Measurements from ENCODE around the gene GPR180. TPM values are rescaled to one million over a fixed set of nuclear protein-coding genes. Genes with fewer than 3 reads are reported as not detected.

Gene GPR180
- total and polyA plus RNA-seq, 8 donors = 5.8 to 10.4 (median 7.7) TPM

- Histone ChIP-seq H3K27me3 (no peaks in the 10 kb centered on the region), H3K27ac (no peak overlapping the region)
- TF ChIP-seq CTCF (IDR thresholded peaks at IDR 0.05) = no peak
Observed at GRCh38 chr13:94556621-94557020, 45.0 kb upstream of the GPR180 start.

GRCh38 chr13:94557684-94558235 is 43.9 kb upstream of the GPR180 start:
- no peak for TF ChIP-seq CTCF (IDR thresholded peaks at IDR 0.05)
- intact Hi-C loops (cut with DNase I) = no loop called here
- Histone ChIP-seq H3K4me1 (no peaks in the 10 kb centered on the region), H3K27ac (no peak overlapping the region), H3K9me3 (no peaks in the 10 kb centered on the region), H3K27me3 (no peaks in the 10 kb centered on the region), H3K4me3 (no peak overlapping the region), H3K36me3 (peaks cover 0 to 2% of the 10 kb centered on the region in 2 donors)
- no peak for DNase-seq
- no peak for ATAC-seq

More at GRCh38 chr13:94556621-94557020, 45.0 kb upstream of the GPR180 start:
- DNase-seq (no peak), ATAC-seq (no peak)
- intact Hi-C loops (cut with DNase I) = no loop called here
- Histone ChIP-seq H3K4me1 (no peaks in the 10 kb centered on the region), H3K36me3 (no peaks in the 10 kb centered on the region), H3K9me3 (no peaks in the 10 kb centered on the region), H3K4me3 (no peak overlapping the region)

GRCh38 chr13:94558716-94559115 is 42.9 kb upstream of the GPR180 start:
- H3K4me1 ChIP-seq = no peaks in the 10 kb centered on the region
- ATAC-seq (no peak), DNase-seq (no peak)
- TF ChIP-seq CTCF (IDR thresholded peaks at IDR 0.05) = no peak
- H3K36me3 ChIP-seq = peaks cover 0 to 8% of the 10 kb centered on the region in 2 donors
- H3K27ac ChIP-seq = no peak overlapping the region
- no peaks in the 10 kb centered on the region for H3K9me3 ChIP-seq
- H3K27me3 ChIP-seq = no peaks in the 10 kb centered on the region
- intact Hi-C loops (cut with DNase I) = no loop called here
- no peak overlapping the region for H3K4me3 ChIP-seq

- Histone ChIP-seq H3K27ac (no peak overlapping the region), H3K36me3 (peaks cover 0 to 8% of the 10 kb centered on the region in 2 donors), H3K4me1 (no peaks in the 10 kb centered on the region), H3K9me3 (no peaks in the 10 kb centered on the region), H3K27me3 (no peaks in the 10 kb centered on the region), H3K4me3 (no peak overlapping the region)
- ATAC-seq (no peak), DNase-seq (no peak)
- TF ChIP-seq CTCF (IDR thresholded peaks at IDR 0.05) = no peak
- intact Hi-C loops (cut with DNase I) = no loop called here
Observed at GRCh38 chr13:94559222-94559795, 42.3 kb upstream of the GPR180 start.

GRCh38 chr13:94560116-94560515 is 41.5 kb upstream of the GPR180 start:
- no peak for ATAC-seq
- H3K27me3 ChIP-seq = no peaks in the 10 kb centered on the region

More at GRCh38 chr13:94560116-94560515, 41.5 kb upstream of the GPR180 start:
- Histone ChIP-seq H3K27ac (no peak overlapping the region), H3K9me3 (no peaks in the 10 kb centered on the region), H3K36me3 (peaks cover 0 to 8% of the 10 kb centered on the region in 2 donors), H3K4me1 (no peaks in the 10 kb centered on the region), H3K4me3 (no peak overlapping the region)
- intact Hi-C loops (cut with DNase I) = no loop called here
- DNase-seq = no peak
- TF ChIP-seq CTCF (IDR thresholded peaks at IDR 0.05) = no peak
